ENCODE data around the gene SUCO.

GRCh38 chr1:172640111-172640510 lies 107.2 kb downstream of the SUCO start:
- TF ChIP-seq CTCF (conservative IDR thresholded peaks at IDR 0.05; ENCODE audit: low read length) (no peak), EZH2phosphoT487 (IDR thresholded peaks at IDR 0.05; ENCODE audit: borderline replicate concordance, low read depth, low read length) (no peak)

All from OCI-LY7 (cell line).